NB4 (cell line): ENCODE results near the gene ANAPC7.

ENCODE experiments used
- CTCF ChIP-seq: IDR thresholded peaks from one replicate; pipeline ENCODE4 v1.5.1; 2012; ENCODE audit warnings: low read depth, low read length
- MAX ChIP-seq: IDR thresholded peaks from 2 replicates; pipeline ENCODE4 v1.6.1; 2011; ENCODE audit warnings: low read depth, low read length

- TF ChIP-seq CTCF (peak; percentile 93), MAX (peak; percentile 60; the same call in 1 of the 2 replicates)
These were observed 46.4 kb upstream of the ANAPC7 start, which contains the start of gene ARPC3 for GRCh38 chr12:110449799-110450497.
